Effector memory CD8-positive, alpha-beta T cell (primary cell): Measurements from ENCODE around the gene PIP4K2B.

Experiments
- ATAC-seq: fragments of 150-1000 bp; cut with Tn5 transposase; replicated peaks from 2 replicates; pipeline ENCODE4 v1.10.0; 2021; ENCODE audit warnings: mild to moderate bottlenecking, moderate library complexity
- DNase-seq, 3 experiments: peaks; one replicate each; pipeline ENCODE4 v3.0.0; 2021
- H3K27ac Mint-ChIP-seq, 2 donors: one replicate each; pipeline ENCODE4 v1.8.0; 2022; ENCODE audit warnings: mild to moderate bottlenecking in 2 of 2, mixed read lengths in 2 of 2, moderate library complexity in 2 of 2
- H3K27me3 Mint-ChIP-seq, 2 donors: one replicate each; pipeline ENCODE4 v1.8.0; 2022; ENCODE audit warnings: mixed read lengths in 2 of 2
- H3K36me3 Mint-ChIP-seq: one replicate; pipeline ENCODE4 v1.8.0; 2022; ENCODE audit warnings: mild to moderate bottlenecking, moderate library complexity, mixed read lengths; ENCODE audit not compliant: insufficient read depth
- H3K4me1 Mint-ChIP-seq, 2 donors: one replicate each; pipeline ENCODE4 v1.8.0; 2022; ENCODE audit warnings: low read depth in 2 of 2, mixed read lengths in 2 of 2
- H3K4me3 Mint-ChIP-seq, 2 donors: one replicate each; pipeline ENCODE4 v1.8.0; 2022; ENCODE audit warnings: mild to moderate bottlenecking in 2 of 2, mixed read lengths in 2 of 2, moderate library complexity in 2 of 2
- H3K9me3 Mint-ChIP-seq, 2 donors: one replicate each; pipeline ENCODE4 v1.8.0; 2022; ENCODE audit warnings: mixed read lengths in 2 of 2

PIP4K2B gene

GRCh38 chr17:38762231-38762630 is 37.1 kb downstream of the PIP4K2B start:
- H3K27me3 Mint-ChIP-seq: no peaks in the 10 kb centered on the region
- no peak overlapping the region for H3K4me3 Mint-ChIP-seq
- DNase-seq: no peak
- no peaks in the 10 kb centered on the region for H3K9me3 Mint-ChIP-seq
- H3K36me3 Mint-ChIP-seq: peaks cover 89% of the 10 kb centered on the region
- no peak for ATAC-seq
- peak overlapping the region in 1 of 2 donors; percentile 86 for H3K27ac Mint-ChIP-seq
- H3K4me1 Mint-ChIP-seq: peaks cover 8 to 12% of the 10 kb centered on the region in 2 donors

- H3K27me3 Mint-ChIP-seq: no peaks in the 10 kb centered on the region
- H3K27ac Mint-ChIP-seq: peak overlapping the region; percentile 11 to 86
- no peak for ATAC-seq
- peak in 1 of 3 experiments; percentile 9 for DNase-seq
- peaks cover 8 to 12% of the 10 kb centered on the region in 2 donors for H3K4me1 Mint-ChIP-seq
- H3K4me3 Mint-ChIP-seq: no peak overlapping the region
- no peaks in the 10 kb centered on the region for H3K9me3 Mint-ChIP-seq
- peaks cover 94% of the 10 kb centered on the region for H3K36me3 Mint-ChIP-seq
Measured at GRCh38 chr17:38761612-38762011, 37.7 kb downstream of the PIP4K2B start.

DNA sequence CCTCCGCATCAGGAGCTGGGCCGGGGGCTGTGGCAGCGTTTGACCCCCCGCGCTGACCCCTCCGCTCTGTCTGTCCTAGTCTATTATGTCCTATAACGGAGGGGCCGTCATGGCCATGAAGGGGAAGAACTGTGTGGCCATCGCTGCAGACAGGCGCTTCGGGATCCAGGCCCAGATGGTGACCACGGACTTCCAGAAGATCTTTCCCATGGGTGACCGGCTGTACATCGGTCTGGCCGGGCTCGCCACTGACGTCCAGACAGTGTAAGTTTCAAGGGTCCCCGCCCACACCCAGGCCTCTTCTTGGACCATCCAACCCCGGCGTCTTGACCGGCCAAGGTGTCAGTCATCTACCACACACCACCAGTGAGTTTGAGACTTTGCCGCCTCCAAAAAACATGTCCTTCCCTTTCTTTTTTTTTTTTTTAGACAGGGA is 46.3 kb downstream of the PIP4K2B start:
- ATAC-seq (no peak), DNase-seq (no peak)
- H3K36me3 Mint-ChIP-seq: peaks cover 56% of the 10 kb centered on the region
- peaks cover 21 to 27% of the 10 kb centered on the region in 2 donors for H3K27me3 Mint-ChIP-seq
- H3K27ac Mint-ChIP-seq: peak overlapping the region; percentile 92 to 100
- H3K9me3 Mint-ChIP-seq: no peaks in the 10 kb centered on the region
- peak overlapping the region; percentile 86 to 90 for H3K4me3 Mint-ChIP-seq
- peaks cover 24 to 39% of the 10 kb centered on the region in 2 donors for H3K4me1 Mint-ChIP-seq

DNA sequence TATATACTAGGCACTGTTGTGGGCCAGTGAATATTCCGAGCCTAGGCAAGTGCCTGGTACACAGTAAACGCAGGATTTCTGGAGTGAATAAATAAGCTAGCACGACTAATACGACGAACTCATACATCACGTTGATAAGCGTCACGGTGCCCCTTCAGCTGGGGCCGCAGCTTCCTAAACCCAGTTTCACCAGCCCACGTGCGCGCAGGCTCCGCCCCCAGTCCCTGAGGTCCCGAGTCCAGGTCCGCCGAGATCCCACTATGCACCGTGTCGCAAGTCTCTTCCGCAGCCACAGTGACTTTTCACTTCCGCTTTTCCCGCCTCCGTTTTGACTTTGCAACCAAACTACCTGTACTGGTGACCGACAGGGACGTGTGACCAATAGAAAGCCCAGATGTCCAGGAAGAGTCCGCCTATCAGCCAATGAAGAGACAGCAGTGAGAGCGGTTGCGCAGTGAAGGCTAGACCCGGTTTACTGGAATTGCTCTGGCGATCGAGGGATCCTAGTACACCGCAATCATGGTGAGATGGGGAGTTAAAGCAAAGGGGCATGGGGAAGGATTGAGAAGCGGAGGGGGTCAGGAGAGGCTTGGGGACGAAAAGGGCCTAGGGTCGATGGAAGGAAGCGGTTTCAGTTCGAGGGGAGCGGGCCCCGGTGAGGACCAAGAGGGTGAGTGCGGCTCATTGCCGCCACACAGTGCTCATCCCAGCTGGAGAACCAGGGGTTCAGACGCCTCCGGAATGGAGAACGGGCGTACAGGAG is 46.9 kb downstream of the PIP4K2B start, which contains the start of gene PSMB3:
PSMB3 (plus strand) TSS at position 434 of the 763 bp plus-strand sequence; CDS start at position 520, 86 bp downstream.
- peak within 1 kb of the TSS; percentile 86 to 90 for H3K4me3 Mint-ChIP-seq
- ATAC-seq: peak; percentile 85
- H3K36me3 Mint-ChIP-seq: peaks cover 52% of the 10 kb centered on the region
- DNase-seq: peak; percentile 89 to 92 (median 90)
- H3K4me1 Mint-ChIP-seq: peaks cover 28 to 42% of the 10 kb centered on the region in 2 donors
- peak within 1 kb of the TSS; percentile 92 to 100 for H3K27ac Mint-ChIP-seq
- peaks cover 21 to 33% of the 10 kb centered on the region in 2 donors for H3K27me3 Mint-ChIP-seq
- H3K9me3 Mint-ChIP-seq: no peaks in the 10 kb centered on the region

- Mint-ChIP-seq H3K4me1 (peaks cover 28 to 43% of the 10 kb centered on the region in 2 donors), H3K27me3 (peaks cover 23 to 40% of the 10 kb centered on the region in 2 donors)
- DNase-seq: peak; percentile 84 to 88 (median 86)
Measured at GRCh38 chr17:38751808-38752307, 47.5 kb downstream of the PIP4K2B start.

GRCh38 chr17:38751144-38751807 is 48.1 kb downstream of the PIP4K2B start:
- Mint-ChIP-seq H3K4me1 (peaks cover 29 to 49% of the 10 kb centered on the region in 2 donors), H3K36me3 (peaks cover 41% of the 10 kb centered on the region), H3K27ac (peak overlapping the region; percentile 92 to 100), H3K27me3 (peaks cover 28 to 45% of the 10 kb centered on the region in 2 donors), H3K9me3 (no peaks in the 10 kb centered on the region), H3K4me3 (peak overlapping the region; percentile 86 to 90)
- ATAC-seq (no peak), DNase-seq (no peak)

More at GRCh38 chr17:38751808-38752307, 47.5 kb downstream of the PIP4K2B start:
- H3K27ac Mint-ChIP-seq: peak overlapping the region; percentile 92 to 100
- peaks cover 47% of the 10 kb centered on the region for H3K36me3 Mint-ChIP-seq
- no peaks in the 10 kb centered on the region for H3K9me3 Mint-ChIP-seq
- peak overlapping the region; percentile 86 to 90 for H3K4me3 Mint-ChIP-seq
- ATAC-seq: peak; percentile 48

- Mint-ChIP-seq H3K9me3 (no peaks in the 10 kb centered on the region), H3K27me3 (peaks cover 36 to 53% of the 10 kb centered on the region in 2 donors), H3K36me3 (peaks cover 34% of the 10 kb centered on the region), H3K27ac (peak overlapping the region in 1 of 2 donors; percentile 92), H3K4me1 (peaks cover 32 to 50% of the 10 kb centered on the region in 2 donors), H3K4me3 (peak overlapping the region; percentile 86 to 90)
- DNase-seq: no peak
- ATAC-seq: no peak
Measured at GRCh38 chr17:38750312-38751121, 48.8 kb downstream of the PIP4K2B start.

- DNase-seq (no peak), ATAC-seq (no peak)
- Mint-ChIP-seq H3K9me3 (no peaks in the 10 kb centered on the region), H3K4me1 (peaks cover 32 to 50% of the 10 kb centered on the region in 2 donors), H3K36me3 (peaks cover 29% of the 10 kb centered on the region), H3K27me3 (peaks cover 37 to 58% of the 10 kb centered on the region in 2 donors), H3K4me3 (peak overlapping the region; percentile 86 to 90), H3K27ac (no peak overlapping the region)
Measured at GRCh38 chr17:38750044-38750311, 49.4 kb downstream of the PIP4K2B start.

- Mint-ChIP-seq H3K4me3 (peak overlapping the region; percentile 86 to 90), H3K36me3 (peaks cover 29% of the 10 kb centered on the region), H3K27ac (no peak overlapping the region), H3K9me3 (no peaks in the 10 kb centered on the region), H3K27me3 (peaks cover 43 to 64% of the 10 kb centered on the region in 2 donors), H3K4me1 (peaks cover 32 to 50% of the 10 kb centered on the region in 2 donors)
- no peak for DNase-seq
- ATAC-seq: no peak
Measured at GRCh38 chr17:38749223-38750043, 49.9 kb downstream of the PIP4K2B start.

DNA sequence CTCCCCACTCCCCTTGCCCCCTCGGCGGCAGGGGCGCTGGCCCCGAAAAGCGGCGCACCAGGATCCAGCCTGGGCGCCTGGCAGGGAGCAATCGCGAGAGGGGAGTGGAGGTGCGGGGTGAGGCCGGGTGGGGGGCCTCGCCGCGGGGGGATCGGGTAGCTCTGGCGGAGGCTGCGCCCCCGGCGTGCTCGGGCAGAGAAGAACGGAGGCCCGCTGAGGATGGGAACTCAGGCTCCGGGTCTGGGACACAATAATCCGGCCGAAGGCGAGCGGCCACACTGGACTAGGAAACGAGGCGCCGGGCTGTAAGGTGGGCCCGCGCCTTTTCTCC is 50.5 kb downstream of the PIP4K2B start:
- peak overlapping the region; percentile 86 to 90 for H3K4me3 Mint-ChIP-seq
- peaks cover 49 to 70% of the 10 kb centered on the region in 2 donors for H3K27me3 Mint-ChIP-seq
- H3K27ac Mint-ChIP-seq: no peak overlapping the region
- ATAC-seq (no peak), DNase-seq (no peak)
- peaks cover 29% of the 10 kb centered on the region for H3K36me3 Mint-ChIP-seq
- H3K9me3 Mint-ChIP-seq: no peaks in the 10 kb centered on the region
- peaks cover 30 to 49% of the 10 kb centered on the region in 2 donors for H3K4me1 Mint-ChIP-seq

DNA sequence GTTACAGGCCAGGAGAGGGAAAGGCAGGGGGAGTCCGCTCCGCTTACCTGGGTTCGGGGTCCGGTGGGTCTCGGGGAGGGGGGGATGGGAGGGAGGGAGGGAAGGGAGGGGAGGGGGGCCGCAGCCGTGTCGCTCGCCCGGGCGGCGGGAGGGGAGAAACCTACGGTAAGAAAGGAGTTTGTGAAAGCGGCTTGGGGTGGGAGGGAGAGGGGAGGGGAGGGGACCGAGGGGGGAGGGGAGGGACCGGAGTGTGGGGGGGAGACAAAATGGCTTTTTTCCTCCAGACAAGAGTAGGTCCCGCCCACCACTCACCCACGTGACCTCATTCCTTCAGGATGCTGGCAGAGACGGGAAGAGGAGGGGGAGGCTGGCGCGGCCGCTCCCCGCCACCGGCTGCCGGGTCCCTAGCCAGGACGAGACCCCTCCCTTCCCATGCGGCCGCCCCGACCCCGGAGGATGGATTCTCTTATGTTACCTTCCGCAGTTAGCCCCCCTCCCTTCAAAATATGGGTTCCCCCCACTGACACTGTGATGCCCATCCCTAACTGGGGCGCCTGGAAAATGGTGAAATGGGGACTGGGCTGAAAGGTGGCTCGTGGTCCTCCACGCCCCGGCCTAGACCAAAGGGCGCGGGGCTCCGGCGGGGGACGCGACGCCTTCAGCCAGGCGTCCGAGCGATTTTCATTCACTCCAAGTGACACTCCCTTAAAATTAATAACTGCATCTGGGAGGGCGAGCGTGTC is 51.0 kb downstream of the PIP4K2B start, which contains the start of gene PCGF2:
PCGF2 (minus strand) TSS at position 188 of the 743 bp plus-strand sequence. CDS start 7,934 bp downstream, outside the sequence.
- Mint-ChIP-seq H3K4me1 (peaks cover 25 to 47% of the 10 kb centered on the region in 2 donors), H3K4me3 (peak within 1 kb of the TSS; percentile 86 to 90)
- no peak for DNase-seq

More for the DNA sequence above, 51.0 kb downstream of the PIP4K2B start, which contains the start of gene PCGF2:
- Mint-ChIP-seq H3K27me3 (peaks cover 54 to 75% of the 10 kb centered on the region in 2 donors), H3K27ac (no peak within 1 kb of the TSS), H3K36me3 (peaks cover 24% of the 10 kb centered on the region), H3K9me3 (no peaks in the 10 kb centered on the region)
- ATAC-seq: no peak
